ENCODE results near the gene NKD1. TPM values are rescaled to one million over a fixed set of nuclear protein-coding genes. Genes with fewer than 3 reads are reported as not detected.

NKD1 gene
- total RNA-seq, 1 donor from 2014 or later, result 1.7 TPM

- TF ChIP-seq POLR2A (IDR thresholded peaks at IDR 0.05) (no peak), POLR2AphosphoS5 (IDR thresholded peaks at IDR 0.05; ENCODE audit: insufficient read depth in 1 of 2, low read depth in 1 of 2) (no peak), CTCF (IDR thresholded peaks at IDR 0.05) (no peak)
- no peak for DNase-seq (ENCODE audit: extremely low spot score in 2 of 2)
- intact Hi-C loops (cut with DNase I), result loop anchor here (10.0 kb wide), 2 partner anchors 295 to 455 kb away; no protein-coding TSS in a partner anchor
- Histone ChIP-seq H3K4me1 (peaks cover 16% of the 10 kb centered on the region), H3K9me3 (peaks cover 10% of the 10 kb centered on the region), H3K4me3 (no peak overlapping the region), H3K27ac (no peak overlapping the region), H3K36me3 (no peaks in the 10 kb centered on the region), H3K27me3 (no peaks in the 10 kb centered on the region)
Observed at GRCh38 chr16:50669741-50670140, 121.5 kb downstream of the NKD1 start.

GRCh38 chr16:50670476-50670875 lies 122.3 kb downstream of the NKD1 start:
- Histone ChIP-seq H3K27ac (no peak overlapping the region), H3K4me1 (peaks cover 12% of the 10 kb centered on the region), H3K4me3 (no peak overlapping the region), H3K27me3 (no peaks in the 10 kb centered on the region), H3K9me3 (peaks cover 10% of the 10 kb centered on the region), H3K36me3 (no peaks in the 10 kb centered on the region)
- intact Hi-C loops (cut with DNase I), result no loop called here
- TF ChIP-seq POLR2A (IDR thresholded peaks at IDR 0.05), result no peak
- TF ChIP-seq CTCF (IDR thresholded peaks at IDR 0.05), result no peak
- no peak for TF ChIP-seq POLR2AphosphoS5 (IDR thresholded peaks at IDR 0.05; ENCODE audit: insufficient read depth in 1 of 2, low read depth in 1 of 2)
- no peak for DNase-seq (ENCODE audit: extremely low spot score in 2 of 2)

GRCh38 chr16:50671644-50672260 lies 123.6 kb downstream of the NKD1 start:
- DNase-seq (ENCODE audit: extremely low spot score in 2 of 2), result no peak
- Histone ChIP-seq H3K27ac (no peak overlapping the region), H3K9me3 (peaks cover 10% of the 10 kb centered on the region), H3K36me3 (no peaks in the 10 kb centered on the region), H3K4me1 (peaks cover 12% of the 10 kb centered on the region), H3K27me3 (no peaks in the 10 kb centered on the region), H3K4me3 (no peak overlapping the region)
- intact Hi-C loops (cut with DNase I), result no loop called here
- TF ChIP-seq CTCF (IDR thresholded peaks at IDR 0.05) (peak in 1 of 3 experiments; percentile 8), POLR2A (IDR thresholded peaks at IDR 0.05) (no peak), POLR2AphosphoS5 (IDR thresholded peaks at IDR 0.05; ENCODE audit: insufficient read depth in 1 of 2, low read depth in 1 of 2) (no peak)

GRCh38 chr16:50673496-50674275 lies 125.5 kb downstream of the NKD1 start:
- TF ChIP-seq POLR2AphosphoS5 (IDR thresholded peaks at IDR 0.05; ENCODE audit: insufficient read depth in 1 of 2, low read depth in 1 of 2), result no peak
- TF ChIP-seq CTCF (IDR thresholded peaks at IDR 0.05), result no peak
- no peak for TF ChIP-seq POLR2A (IDR thresholded peaks at IDR 0.05)
- H3K27ac ChIP-seq, result no peak overlapping the region
- H3K9me3 ChIP-seq, result peaks cover 10% of the 10 kb centered on the region
- no peaks in the 10 kb centered on the region for H3K36me3 ChIP-seq
- no peak for DNase-seq (ENCODE audit: extremely low spot score in 2 of 2)
- H3K4me3 ChIP-seq, result no peak overlapping the region
- peaks cover 1% of the 10 kb centered on the region for H3K4me1 ChIP-seq
- no peaks in the 10 kb centered on the region for H3K27me3 ChIP-seq
- intact Hi-C loops (cut with DNase I), result no loop called here

- no peak for TF ChIP-seq POLR2A (IDR thresholded peaks at IDR 0.05)
- TF ChIP-seq POLR2AphosphoS5 (IDR thresholded peaks at IDR 0.05; ENCODE audit: insufficient read depth in 1 of 2, low read depth in 1 of 2), result peak in 1 of 2 donors; percentile 9
- TF ChIP-seq CTCF (IDR thresholded peaks at IDR 0.05), result no peak
- Histone ChIP-seq H3K9me3 (peaks cover 10% of the 10 kb centered on the region), H3K4me3 (no peak overlapping the region), H3K27me3 (no peaks in the 10 kb centered on the region), H3K4me1 (no peaks in the 10 kb centered on the region), H3K36me3 (no peaks in the 10 kb centered on the region), H3K27ac (no peak overlapping the region)
- intact Hi-C loops (cut with DNase I), result no loop called here
- no peak for DNase-seq (ENCODE audit: extremely low spot score in 2 of 2)
Observed at GRCh38 chr16:50674831-50675230, 126.6 kb downstream of the NKD1 start.

Data from vagina (tissue), 2 donors.